CD14-positive monocyte (primary cell): ENCODE data around the gene RTN1. TPM values are rescaled to one million over a fixed set of nuclear protein-coding genes. Genes with fewer than 3 reads are reported as not detected.

Experiments
- DNase-seq, 3 donors: peaks; one replicate each; pipeline ENCODE4 v3.0.0-alpha.2; 2011 to 2022
- H2AFZ ChIP-seq: 2 replicates; pipeline ENCODE4 v1.6.0; 2012; ENCODE audit warnings: mild to moderate bottlenecking, low read depth, low read length, inconsistent platforms; ENCODE audit not compliant: insufficient read depth, poor library complexity, severe bottlenecking
- H3K27ac ChIP-seq, 2 donors: 1 replicate in 1 of 2; 2 replicates in 1 of 2; pipeline ENCODE4 v1.5.1; 2012 to 2013; ENCODE audit warnings: low read length in 2 of 2, control low read depth in 1 of 2, inconsistent platforms in 1 of 2, low read depth in 1 of 2, mild to moderate bottlenecking in 1 of 2
- H3K27me3 ChIP-seq, 2 donors: one replicate each; pipeline versions ENCODE4 v1.6.0 to v1.6.1; 2011 to 2013; ENCODE audit warnings: low read length in 2 of 2; ENCODE audit not compliant: control insufficient read depth in 2 of 2, insufficient read depth in 2 of 2
- H3K36me3 ChIP-seq, 2 donors: replicated peaks in 1 of 2; 1 replicate in 1 of 2; 2 replicates in 1 of 2; pipeline versions ENCODE4 v1.5.1 to v1.6.1; 2012 to 2013; ENCODE audit warnings: low read length in 2 of 2, control low read depth in 1 of 2, inconsistent platforms in 1 of 2, mild to moderate bottlenecking in 1 of 2; ENCODE audit not compliant: insufficient read depth in 2 of 2, control insufficient read depth in 1 of 2
- H3K4me1 ChIP-seq, 2 donors: 1 replicate in 1 of 2; 2 replicates in 1 of 2; pipeline versions ENCODE4 v1.5.1 to v1.6.1; 2012 to 2013; ENCODE audit warnings: low read length in 2 of 2, control low read depth in 1 of 2, inconsistent platforms in 1 of 2, mild to moderate bottlenecking in 1 of 2, moderate library complexity in 1 of 2; ENCODE audit not compliant: insufficient read depth in 2 of 2, control insufficient read depth in 1 of 2
- H3K4me2 ChIP-seq: replicated peaks from 2 replicates; pipeline ENCODE3; 2012; ENCODE audit warnings: low read length, moderate library complexity, mild to moderate bottlenecking; ENCODE audit not compliant: poor library complexity, severe bottlenecking; ENCODE audit errors: extremely low read depth
- H3K4me3 ChIP-seq, 3 experiments: fragments of 200-600 bp in 1 of 3; sonication (generic) in 1 of 3; replicated peaks in 1 of 3; 1 replicate in 2 of 3; 2 replicates in 1 of 3; pipeline ENCODE4 v1.5.1; 2011 to 2013; ENCODE audit warnings: low read length in 3 of 3, mild to moderate bottlenecking in 3 of 3, control low read depth in 2 of 3, low read depth in 2 of 3, inconsistent platforms in 1 of 3, moderate library complexity in 1 of 3
- H3K79me2 ChIP-seq: 2 replicates; pipeline ENCODE4 v1.6.0; 2012; ENCODE audit warnings: mild to moderate bottlenecking, control low read depth, inconsistent platforms, low read length, moderate library complexity; ENCODE audit not compliant: insufficient read depth
- H3K9ac ChIP-seq: 2 replicates; pipeline ENCODE4 v1.6.0; 2017; ENCODE audit warnings: low read length, mild to moderate bottlenecking; ENCODE audit not compliant: insufficient read depth, poor library complexity, severe bottlenecking
- H3K9me3 ChIP-seq, 2 donors: replicated peaks in 1 of 2; 1 replicate in 1 of 2; 2 replicates in 1 of 2; pipeline versions ENCODE4 v1.5.1 to v1.6.1; 2012 to 2013; ENCODE audit warnings: low read length in 2 of 2, control low read depth in 1 of 2; ENCODE audit not compliant: control insufficient read depth in 1 of 2, insufficient read depth in 1 of 2
- H4K20me1 ChIP-seq: 2 replicates; pipeline ENCODE4 v1.6.0; 2012; ENCODE audit warnings: mild to moderate bottlenecking, low read length, control low read depth, moderate library complexity; ENCODE audit not compliant: insufficient read depth
- H3K27ac Mint-ChIP-seq, 7 donors: one replicate each; pipeline ENCODE4 v1.8.0; 2020; ENCODE audit warnings: mild to moderate bottlenecking in 7 of 7, mixed read lengths in 7 of 7, moderate library complexity in 6 of 7, inconsistent platforms in 2 of 7
- H3K27me3 Mint-ChIP-seq, 3 donors: one replicate each; pipeline ENCODE4 v1.8.0; 2021 to 2022; ENCODE audit warnings: low read depth in 3 of 3, mild to moderate bottlenecking in 3 of 3, mixed read lengths in 3 of 3, moderate library complexity in 3 of 3, inconsistent platforms in 1 of 3
- H3K36me3 Mint-ChIP-seq, 2 donors: one replicate each; pipeline ENCODE4 v1.8.0; 2020; ENCODE audit warnings: mixed read lengths in 2 of 2, inconsistent platforms in 1 of 2, mild to moderate bottlenecking in 1 of 2
- H3K4me1 Mint-ChIP-seq: one replicate; pipeline ENCODE4 v1.8.0; 2020; ENCODE audit warnings: mild to moderate bottlenecking, mixed read lengths
- H3K4me3 Mint-ChIP-seq, 2 donors: one replicate each; pipeline ENCODE4 v1.8.0; 2020; ENCODE audit warnings: mild to moderate bottlenecking in 2 of 2, mixed read lengths in 2 of 2, moderate library complexity in 1 of 2
- H3K9me3 Mint-ChIP-seq, 7 donors: one replicate each; pipeline ENCODE4 v1.8.0; 2020 to 2022; ENCODE audit warnings: mixed read lengths in 7 of 7, mild to moderate bottlenecking in 6 of 7, moderate library complexity in 6 of 7, inconsistent platforms in 2 of 7
- CTCF ChIP-seq: fragments of 200-600 bp; IDR thresholded peaks from one replicate; pipeline ENCODE4 v1.8.0; 2022; ENCODE audit warnings: antibody characterized with exemption, mild to moderate bottlenecking
- WGBS: methylation state at CpG from one replicate; pipeline ENCODE4 v1.1.5; 2013; ENCODE audit warnings: missing lambda C conversion rate; ENCODE audit not compliant: insufficient coverage; 5-methylcytosine and 5-hydroxymethylcytosine counted together
- intact Hi-C, 2 donors: fragments of 100-400 bp; cut with micrococcal nuclease; formaldehyde crosslinking; loops; one replicate each; pipeline versions ENCODE4 v1.15.0 to v1.15.1; 2023
- polyA plus RNA-seq, 3 donors: library from polyadenylated mRNA; depleted of rRNA in 1 of 3; unstranded in 2 of 3; stranded (reverse) in 1 of 3; fragments of 300-500 nt in 2 of 3; fragments of >200 nt in 1 of 3; fragmentation: Illumina TruSeq in 2 of 3; gene quantifications; 1 replicate in 2 of 3; 2 replicates in 1 of 3; pipeline ENCODE4 v1.2.3, GENCODE V29; 2012 to 2021

The RTN1 gene
- polyA plus RNA-seq, 3 donors: 40.2 to 75.1 (median 55.0) TPM

- peaks cover 0 to 2% (median 0%) of the 10 kb centered on the region in 3 donors for H3K27me3 Mint-ChIP-seq
- no peaks in the 10 kb centered on the region for H3K36me3 ChIP-seq
- no peaks in the 10 kb centered on the region for H3K27me3 ChIP-seq
- H3K4me3 ChIP-seq: peak overlapping the region in 1 of 3 experiments; percentile 47
- peaks cover 70% of the 10 kb centered on the region for H3K4me1 Mint-ChIP-seq
- peak overlapping the region; percentile 68 to 78 for H3K27ac ChIP-seq
- peaks cover 0 to 2% (median 0%) of the 10 kb centered on the region in 7 donors for H3K9me3 Mint-ChIP-seq
- WGBS: 0% methylated on average over 1 of the region's 1 CpG
- peaks cover 3% of the 10 kb centered on the region for H4K20me1 ChIP-seq
- no peak overlapping the region for H2AFZ ChIP-seq
- no peaks in the 10 kb centered on the region for H3K9me3 ChIP-seq
- no peak overlapping the region for H3K9ac ChIP-seq
- H3K79me2 ChIP-seq: peaks cover 11% of the 10 kb centered on the region
- TF ChIP-seq CTCF: no peak
- intact Hi-C loops: no loop called here
- H3K27ac Mint-ChIP-seq: peak overlapping the region; percentile 78 to 93 (median 86)
- H3K4me2 ChIP-seq: peak overlapping the region; percentile 59
- peak; percentile 69 to 90 (median 69) for DNase-seq
- H3K4me3 Mint-ChIP-seq: peak overlapping the region in 1 of 2 donors; percentile 87
- H3K36me3 Mint-ChIP-seq: peaks cover 0 to 15% of the 10 kb centered on the region in 2 donors
- H3K4me1 ChIP-seq: peaks cover 70 to 76% of the 10 kb centered on the region in 2 donors
Observed at GRCh38 chr14:59849411-59850130, 21.0 kb downstream of the RTN1 start.

GRCh38 chr14:59848671-59849070, 21.9 kb downstream of the RTN1 start:
- H2AFZ ChIP-seq: no peak overlapping the region
- H3K4me2 ChIP-seq: peak overlapping the region; percentile 59
- peaks cover 11% of the 10 kb centered on the region for H3K79me2 ChIP-seq
- WGBS: no CpG with 5 or more reads among the region's 3 CpGs
- Mint-ChIP-seq H3K4me3 (no peak overlapping the region), H3K9me3 (peaks cover 0 to 2% (median 0%) of the 10 kb centered on the region in 7 donors), H3K27me3 (peaks cover 0 to 2% (median 0%) of the 10 kb centered on the region in 3 donors), H3K36me3 (peaks cover 0 to 15% of the 10 kb centered on the region in 2 donors), H3K27ac (peak overlapping the region in 6 of 7 donors; percentile 10 to 93 (median 86)), H3K4me1 (peaks cover 73% of the 10 kb centered on the region)
- H3K4me1 ChIP-seq: peaks cover 70 to 76% of the 10 kb centered on the region in 2 donors
- peak overlapping the region in 1 of 2 donors; percentile 78 for H3K27ac ChIP-seq
- H3K9ac ChIP-seq: no peak overlapping the region
- no peaks in the 10 kb centered on the region for H3K36me3 ChIP-seq
- intact Hi-C loops: no loop called here
- no peaks in the 10 kb centered on the region for H3K27me3 ChIP-seq
- no peaks in the 10 kb centered on the region for H3K9me3 ChIP-seq
- H4K20me1 ChIP-seq: peaks cover 3% of the 10 kb centered on the region
- TF ChIP-seq CTCF: no peak
- H3K4me3 ChIP-seq: peak overlapping the region in 1 of 3 experiments; percentile 47
- no peak for DNase-seq
